Measurements from ENCODE around the gene AMOTL2.

- no peak for TF ChIP-seq YY1 (IDR thresholded peaks at IDR 0.05; ENCODE audit: insufficient read depth, insufficient read length)
- TF ChIP-seq SUZ12 (IDR thresholded peaks at IDR 0.05; ENCODE audit: extremely low read depth, insufficient read depth, insufficient read length), result no peak
- no peak for TF ChIP-seq ZNF274 (IDR thresholded peaks at IDR 0.05; ENCODE audit: low read depth, low read length)
These were observed 2.5 kb downstream of the AMOTL2 start for GRCh38 chr3:134371542-134372324.
